Neural cell (in vitro differentiated cells): ENCODE results near the gene RAB11FIP4. TPM values are rescaled to one million over a fixed set of nuclear protein-coding genes. Genes with fewer than 3 reads are reported as not detected.

ENCODE experiments used
- H2AFZ ChIP-seq: fragments of 200-600, 300-800 bp; sonication (generic), shearing (Covaris generic); 2 replicates; pipeline ENCODE4 v1.6.0; 2014; ENCODE audit warnings: low read depth, mild to moderate bottlenecking, antibody characterized with exemption, low read length, moderate library complexity
- H3F3A ChIP-seq: fragments of 200-600 bp; shearing (Covaris generic); 2 replicates; pipeline ENCODE4 v1.6.1; 2016; ENCODE audit warnings: mild to moderate bottlenecking, moderate library complexity, mixed read lengths, antibody characterized with exemption, low read length; ENCODE audit not compliant: insufficient read depth, poor library complexity, severe bottlenecking
- H3K27ac ChIP-seq: fragments of 200-600, 300-800 bp; sonication (generic), shearing (Covaris generic); 2 replicates; pipeline ENCODE4 v1.5.1; 2014; ENCODE audit warnings: mild to moderate bottlenecking, low read length, moderate library complexity
- H3K27me3 ChIP-seq: fragments of 300-800, 200-600 bp; sonication (generic), shearing (Covaris generic); 2 replicates; pipeline ENCODE4 v1.6.0; 2014; ENCODE audit warnings: mild to moderate bottlenecking, low read depth, low read length, moderate library complexity; ENCODE audit not compliant: insufficient read depth
- H3K36me3 ChIP-seq: fragments of 300-800, 200-600 bp; sonication (generic), shearing (Covaris generic); 2 replicates; pipeline ENCODE4 v1.5.1; 2014; ENCODE audit warnings: mild to moderate bottlenecking, antibody characterized with exemption, low read length, moderate library complexity; ENCODE audit not compliant: insufficient read depth
- H3K4me2 ChIP-seq: fragments of 300-800, 200-600 bp; sonication (generic), shearing (Covaris generic); 2 replicates; pipeline ENCODE4 v1.6.0; 2014; ENCODE audit warnings: mild to moderate bottlenecking, low read length
- H3K4me3 ChIP-seq: fragments of 300-800, 200-600 bp; sonication (generic), shearing (Covaris generic); 2 replicates; pipeline ENCODE4 v1.5.1; 2014; ENCODE audit warnings: mild to moderate bottlenecking, low read length, moderate library complexity
- H3K79me2 ChIP-seq: fragments of 200-600 bp; shearing (Covaris generic); replicated peaks from 2 replicates; pipeline ENCODE4 v1.6.0; 2014; ENCODE audit warnings: mild to moderate bottlenecking, low read length, moderate library complexity; ENCODE audit not compliant: insufficient read depth
- H3K9ac ChIP-seq: fragments of 300-800, 200-600 bp; sonication (generic), shearing (Covaris generic); 2 replicates; pipeline ENCODE4 v1.6.1; 2016; ENCODE audit warnings: mild to moderate bottlenecking, low read length, mixed read lengths
- H3K9me2 ChIP-seq: fragments of 200-600 bp; shearing (Covaris generic); 2 replicates; pipeline ENCODE4 v1.6.1; 2016; ENCODE audit warnings: mild to moderate bottlenecking, low read length, mixed read lengths; ENCODE audit not compliant: insufficient read depth
- H3K9me3 ChIP-seq: fragments of 200-600, 300-800 bp; sonication (generic), shearing (Covaris generic); 2 replicates; pipeline ENCODE4 v1.6.1; 2016; ENCODE audit warnings: mild to moderate bottlenecking, mixed run types, low read length, moderate library complexity, mixed read lengths
- H4K20me1 ChIP-seq: fragments of 200-600 bp; shearing (Covaris generic); 2 replicates; pipeline ENCODE4 v1.6.1; 2016; ENCODE audit warnings: mild to moderate bottlenecking, mixed run types; ENCODE audit not compliant: insufficient read depth
- CTCF ChIP-seq: fragments of 450-650 bp; IDR thresholded peaks from 2 replicates; pipeline ENCODE4 v1.5.1; 2014; ENCODE audit warnings: antibody characterized with exemption, mild to moderate bottlenecking, moderate library complexity; ENCODE audit not compliant: poor library complexity, severe bottlenecking
- EP300 ChIP-seq: fragments of 450-650 bp; conservative IDR thresholded peaks from 2 replicates; pipeline ENCODE4 v1.6.1; 2014; ENCODE audit warnings: antibody characterized with exemption, mild to moderate bottlenecking, moderate library complexity; ENCODE audit not compliant: poor library complexity, severe bottlenecking
- EZH2 ChIP-seq: fragments of 200-600, 300-800 bp; shearing (Covaris generic), sonication (generic); IDR thresholded peaks from 2 replicates; pipeline ENCODE4 v1.6.1; 2014; ENCODE audit warnings: antibody characterized with exemption, low read length, borderline replicate concordance, mild to moderate bottlenecking; ENCODE audit not compliant: insufficient read depth, poor library complexity, severe bottlenecking
- REST ChIP-seq: IDR thresholded peaks from 2 replicates; pipeline ENCODE4 v1.6.1; 2012; ENCODE audit warnings: borderline replicate concordance
- SMC3 ChIP-seq: fragments of 450-650 bp; conservative IDR thresholded peaks from 2 replicates; pipeline ENCODE4 v1.6.1; 2014; ENCODE audit warnings: antibody characterized with exemption, mild to moderate bottlenecking, moderate library complexity; ENCODE audit not compliant: poor library complexity
- TAF1 ChIP-seq: IDR thresholded peaks from 2 replicates; pipeline ENCODE4 v1.6.1; 2012; ENCODE audit warnings: low read depth
- polyA plus RNA-seq: library from polyadenylated mRNA; depleted of rRNA; stranded (reverse); fragments of >200 nt; gene quantifications from 2 replicates; pipeline ENCODE4 v1.2.3, GENCODE V29; 2014

RAB11FIP4 gene
- polyA plus RNA-seq, 1 donor from 2014 or later, result 14.4 TPM

GRCh38 chr17:31493656-31494155, 102.2 kb downstream of the RAB11FIP4 start:
- H3K4me3 ChIP-seq, result no peak overlapping the region
- no peaks in the 10 kb centered on the region for H4K20me1 ChIP-seq
- no peak overlapping the region for H3K4me2 ChIP-seq
- H3K9me3 ChIP-seq, result no peaks in the 10 kb centered on the region
- H3F3A ChIP-seq, result no peaks in the 10 kb centered on the region
- no peak overlapping the region for H2AFZ ChIP-seq
- H3K9ac ChIP-seq, result no peak overlapping the region
- no peaks in the 10 kb centered on the region for H3K9me2 ChIP-seq
- H3K36me3 ChIP-seq, result no peaks in the 10 kb centered on the region
- no peaks in the 10 kb centered on the region for H3K79me2 ChIP-seq
- H3K27ac ChIP-seq, result no peak overlapping the region
- H3K27me3 ChIP-seq, result peaks cover 16% of the 10 kb centered on the region
- TF ChIP-seq CTCF, result no peak
- no peak for TF ChIP-seq EP300
- TF ChIP-seq REST, result no peak

- Histone ChIP-seq H4K20me1 (no peaks in the 10 kb centered on the region), H3K4me2 (no peak overlapping the region), H3K79me2 (no peaks in the 10 kb centered on the region), H3K9me2 (no peaks in the 10 kb centered on the region), H3K4me3 (no peak overlapping the region), H2AFZ (no peak overlapping the region), H3K9ac (no peak overlapping the region), H3K27me3 (peaks cover 8% of the 10 kb centered on the region), H3K27ac (no peak overlapping the region), H3K9me3 (no peaks in the 10 kb centered on the region), H3F3A (no peaks in the 10 kb centered on the region), H3K36me3 (no peaks in the 10 kb centered on the region)
- TF ChIP-seq EZH2 (no peak), TAF1 (no peak), SMC3 (no peak)
Observed at GRCh38 chr17:31494259-31495021, 103.0 kb downstream of the RAB11FIP4 start.
